A673 (cell line): ENCODE results near the gene CMTM3.

Experiments used
- EZH2 ChIP-seq: fragments of 200-600 bp; sonication (generic); IDR thresholded peaks from 2 replicates; pipeline ENCODE4 v1.6.1; 2017; ENCODE audit warnings: borderline replicate concordance, low read depth, mild to moderate bottlenecking, mixed read lengths, antibody characterized with exemption, low read length; ENCODE audit not compliant: poor library complexity, severe bottlenecking
- TF ChIP-seq, protein P1 (sequence below): fragments of 300-800, 200-600 bp; sonication (generic); conservative IDR thresholded peaks from 2 replicates; pipeline ENCODE4 v1.5.1; 2017; ENCODE audit warnings: low read depth, mild to moderate bottlenecking, antibody characterized with exemption, low read length, moderate library complexity, mixed read lengths

DNA sequence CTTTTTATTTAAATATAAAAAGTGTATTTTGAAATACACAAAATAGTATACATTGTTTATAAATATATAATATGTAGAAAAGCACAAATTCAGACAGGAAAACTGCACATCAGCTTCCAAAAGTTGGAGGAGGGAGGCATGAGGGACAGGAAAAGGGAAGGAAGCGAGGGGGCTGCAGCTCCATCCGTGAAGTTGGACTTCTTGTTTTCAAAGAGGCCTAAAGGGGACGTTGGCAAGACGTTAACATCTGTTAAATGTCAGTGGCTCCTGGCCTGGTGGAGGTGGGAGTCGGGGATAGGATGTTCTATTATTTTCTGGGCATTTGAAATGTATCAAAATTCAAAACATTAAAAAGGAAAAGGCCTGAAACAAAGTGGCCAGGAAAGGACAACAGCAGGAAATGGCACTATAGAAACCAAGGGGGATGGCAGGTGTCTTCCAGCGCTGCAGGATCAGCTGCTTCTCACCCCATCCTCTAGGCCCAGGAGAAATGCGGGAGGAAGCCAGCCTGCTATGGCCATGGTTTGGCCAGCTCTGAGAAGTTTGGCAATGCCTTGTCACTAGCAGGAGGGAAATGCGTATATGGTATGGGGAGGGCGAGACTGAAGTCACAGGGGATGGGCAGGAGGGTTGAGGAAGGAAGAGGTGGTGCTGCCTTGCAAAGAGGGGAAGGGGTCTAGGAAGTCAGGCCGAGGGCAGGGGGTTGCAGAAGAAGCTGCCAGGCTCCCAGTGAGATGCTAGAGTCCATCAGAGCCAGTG lies 18.8 kb upstream of the CMTM3 start:
- TF ChIP-seq, protein P1, sequence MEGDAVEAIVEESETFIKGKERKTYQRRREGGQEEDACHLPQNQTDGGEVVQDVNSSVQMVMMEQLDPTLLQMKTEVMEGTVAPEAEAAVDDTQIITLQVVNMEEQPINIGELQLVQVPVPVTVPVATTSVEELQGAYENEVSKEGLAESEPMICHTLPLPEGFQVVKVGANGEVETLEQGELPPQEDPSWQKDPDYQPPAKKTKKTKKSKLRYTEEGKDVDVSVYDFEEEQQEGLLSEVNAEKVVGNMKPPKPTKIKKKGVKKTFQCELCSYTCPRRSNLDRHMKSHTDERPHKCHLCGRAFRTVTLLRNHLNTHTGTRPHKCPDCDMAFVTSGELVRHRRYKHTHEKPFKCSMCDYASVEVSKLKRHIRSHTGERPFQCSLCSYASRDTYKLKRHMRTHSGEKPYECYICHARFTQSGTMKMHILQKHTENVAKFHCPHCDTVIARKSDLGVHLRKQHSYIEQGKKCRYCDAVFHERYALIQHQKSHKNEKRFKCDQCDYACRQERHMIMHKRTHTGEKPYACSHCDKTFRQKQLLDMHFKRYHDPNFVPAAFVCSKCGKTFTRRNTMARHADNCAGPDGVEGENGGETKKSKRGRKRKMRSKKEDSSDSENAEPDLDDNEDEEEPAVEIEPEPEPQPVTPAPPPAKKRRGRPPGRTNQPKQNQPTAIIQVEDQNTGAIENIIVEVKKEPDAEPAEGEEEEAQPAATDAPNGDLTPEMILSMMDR, result no peak
- TF ChIP-seq EZH2, result no peak
